ENCODE results near the gene FKBP5.
"Not testable (repeated sequence)": the region's sequence is repeated elsewhere in the genome, so short reads cannot be mapped to it uniquely, and the experiment has no call there.

Gene FKBP5

GRCh38 chr6:35687658-35688604 lies 784 bp downstream of the FKBP5 start:
- no peak for DNase-seq

GRCh38 chr6:35686873-35687555 lies 1.7 kb downstream of the FKBP5 start:
- DNase-seq, result no peak

- DNase-seq, result no peak
Observed at GRCh38 chr6:35686436-35686835, 2.3 kb downstream of the FKBP5 start.

GRCh38 chr6:35683267-35683666 lies 5.4 kb downstream of the FKBP5 start:
- DNase-seq, result no peak

GRCh38 chr6:35681298-35681697 lies 7.4 kb downstream of the FKBP5 start:
- DNase-seq, result no peak

DNA sequence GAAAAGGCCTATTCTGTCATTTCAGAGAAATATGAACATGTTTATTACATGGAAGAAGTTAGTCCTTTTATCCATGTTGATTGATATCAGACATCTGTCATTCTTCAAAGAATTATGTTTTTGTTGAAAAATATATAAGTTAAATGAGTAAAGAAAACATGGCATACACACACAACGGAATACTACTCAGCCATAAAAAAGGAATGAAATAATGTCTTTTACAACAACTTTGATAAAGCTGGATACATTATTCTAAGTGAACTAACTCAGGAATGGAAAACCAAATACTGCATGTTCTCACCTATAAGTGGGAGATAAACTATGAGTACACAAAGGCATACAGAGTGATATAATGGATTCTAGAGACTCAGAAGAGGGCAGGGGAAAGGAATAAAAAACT lies 9.3 kb downstream of the FKBP5 start:
- no peak for DNase-seq

GRCh38 chr6:35678814-35679213 lies 9.9 kb downstream of the FKBP5 start:
- DNase-seq, result no peak

GRCh38 chr6:35678021-35678654 lies 10.6 kb downstream of the FKBP5 start:
- DNase-seq, result no peak

GRCh38 chr6:35677456-35677855 lies 11.3 kb downstream of the FKBP5 start:
- DNase-seq, result no peak

GRCh38 chr6:35675871-35676459 lies 12.8 kb downstream of the FKBP5 start:
- DNase-seq, result no peak

GRCh38 chr6:35674594-35674993 lies 14.1 kb downstream of the FKBP5 start:
- DNase-seq, result no peak

GRCh38 chr6:35673755-35674154 lies 15.0 kb downstream of the FKBP5 start:
- no peak for DNase-seq

DNA sequence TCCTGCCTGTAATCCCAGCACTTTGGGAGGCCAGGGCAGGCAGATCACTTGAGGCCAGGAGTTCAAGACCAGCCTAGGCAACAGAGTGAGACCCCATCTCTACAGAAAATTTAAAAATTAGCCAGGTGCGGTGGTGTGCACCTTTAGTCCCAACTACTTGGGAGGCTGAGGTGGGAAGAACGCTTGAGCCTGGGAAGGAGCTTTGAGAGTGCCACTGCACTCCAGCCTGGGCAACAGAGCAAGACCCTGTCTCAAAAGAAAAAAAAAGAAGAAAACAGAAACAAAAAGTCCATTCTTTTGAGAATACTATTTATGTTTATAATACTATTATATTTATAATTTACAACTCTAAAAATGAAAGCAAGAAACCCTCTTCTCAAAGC lies 15.4 kb downstream of the FKBP5 start:
- DNase-seq, result not testable (repeated sequence)

DNA sequence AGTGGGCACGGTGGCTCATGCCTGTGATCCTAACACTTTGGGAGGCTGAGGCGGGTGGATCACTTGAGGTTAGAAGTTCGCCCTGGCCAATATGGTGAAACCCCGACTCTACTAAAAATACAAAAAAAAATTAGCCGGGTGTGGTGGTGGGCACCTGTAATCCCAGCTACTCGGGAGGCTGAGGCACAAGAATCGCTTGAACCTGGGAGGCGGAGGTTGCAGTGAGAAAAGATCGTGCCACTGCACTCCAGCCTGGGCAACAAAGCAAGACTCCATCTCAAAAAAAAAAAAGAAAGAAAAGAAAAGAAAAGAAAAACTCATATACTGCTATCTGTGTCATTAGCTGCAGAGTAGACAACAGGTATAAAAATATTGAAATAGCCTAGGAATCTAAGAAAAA lies 18.3 kb downstream of the FKBP5 start:
- DNase-seq, result not testable (repeated sequence)

- DNase-seq, result no peak
Observed at GRCh38 chr6:35669451-35670045, 19.2 kb downstream of the FKBP5 start.

GRCh38 chr6:35668744-35669450 lies 19.8 kb downstream of the FKBP5 start:
- no peak for DNase-seq

DNA sequence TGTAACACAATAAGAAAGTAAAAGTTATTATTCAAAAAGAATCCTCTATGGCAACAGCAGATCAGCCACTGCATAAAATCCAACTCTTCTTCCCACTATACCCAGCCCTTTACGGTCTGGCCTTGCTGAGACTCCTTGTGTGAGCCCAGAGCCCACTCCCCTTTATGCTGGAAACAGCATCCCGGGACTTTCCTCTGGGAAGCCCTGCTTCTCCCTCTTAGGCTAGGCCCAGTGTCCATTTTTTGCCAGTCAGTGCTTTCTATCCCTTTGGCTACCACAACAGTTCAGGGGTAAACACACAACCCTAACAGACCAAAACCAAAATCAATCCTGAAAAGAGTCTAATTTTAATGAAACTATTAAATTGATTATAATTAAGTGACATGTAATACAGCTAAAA lies 20.6 kb downstream of the FKBP5 start:
- DNase-seq, result no peak

DNA sequence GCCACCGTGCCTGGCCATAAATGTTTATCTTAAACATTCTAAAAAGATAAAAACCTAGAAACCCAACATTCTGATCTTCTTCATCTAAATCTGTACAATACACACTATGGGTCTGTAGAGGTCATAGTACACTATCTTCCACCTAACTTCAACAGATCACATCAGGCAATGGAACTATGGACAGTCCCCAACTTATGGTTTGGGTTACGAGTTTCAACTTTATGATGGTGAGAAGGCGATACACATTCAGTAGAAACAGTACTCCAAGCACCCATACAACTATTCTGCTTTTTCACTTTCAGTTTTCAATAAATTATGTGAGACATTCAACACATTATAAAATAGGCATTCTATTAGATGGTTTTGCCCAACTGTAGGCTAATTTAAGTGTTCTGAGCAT lies 23.1 kb downstream of the FKBP5 start:
- no peak for DNase-seq

DNA sequence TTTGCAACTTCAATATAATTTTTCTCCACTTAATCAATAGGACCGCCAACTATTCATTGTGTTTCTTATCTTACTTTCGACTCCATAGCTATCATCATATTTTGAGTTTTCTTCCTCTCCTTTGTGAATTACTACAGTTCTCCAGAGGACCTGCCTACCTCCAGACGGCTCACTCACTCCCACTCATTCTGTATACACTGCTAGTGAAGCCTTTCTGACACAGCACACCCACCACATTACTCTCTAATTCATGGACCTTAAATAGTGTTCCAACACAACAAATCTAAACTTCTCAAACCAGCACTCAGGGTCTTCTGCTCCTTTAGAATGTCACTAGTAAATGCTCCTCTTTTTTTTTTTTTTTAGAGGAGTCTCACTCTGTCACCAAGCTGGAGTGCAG lies 23.8 kb downstream of the FKBP5 start:
- DNase-seq, result no peak

GRCh38 chr6:35663447-35664235 lies 25.1 kb downstream of the FKBP5 start:
- no peak for DNase-seq

GRCh38 chr6:35662999-35663398 lies 25.7 kb downstream of the FKBP5 start:
- no peak for DNase-seq
